Duodenal mucosa (tissue), 2 donors: ENCODE results near the gene CMTM5.

Source experiments
- H3K27ac ChIP-seq: one replicate; pipeline ENCODE4 v1.7.0; 2013; ENCODE audit warnings: low read depth, low read length
- H3K27me3 ChIP-seq, 2 donors: one replicate each; pipeline ENCODE4 v1.7.0; 2013; ENCODE audit warnings: low read length in 2 of 2, control low read depth in 1 of 2; ENCODE audit not compliant: insufficient read depth in 2 of 2, control insufficient read depth in 1 of 2
- H3K36me3 ChIP-seq, 2 donors: one replicate each; pipeline ENCODE4 v1.7.0; 2013; ENCODE audit warnings: low read length in 2 of 2, control low read depth in 1 of 2; ENCODE audit not compliant: insufficient read depth in 2 of 2, control insufficient read depth in 1 of 2
- H3K4me1 ChIP-seq, 2 donors: one replicate each; pipeline ENCODE4 v1.7.0; 2013; ENCODE audit warnings: low read length in 2 of 2, control low read depth in 1 of 2; ENCODE audit not compliant: insufficient read depth in 2 of 2, control insufficient read depth in 1 of 2
- H3K4me3 ChIP-seq, 2 donors: one replicate each; pipeline ENCODE4 v1.7.0; 2013; ENCODE audit warnings: low read length in 2 of 2, low read depth in 1 of 2
- H3K9ac ChIP-seq, 2 donors: one replicate each; pipeline ENCODE4 v1.7.0; 2013; ENCODE audit warnings: low read length in 2 of 2, low read depth in 1 of 2
- H3K9me3 ChIP-seq, 2 donors: one replicate each; pipeline ENCODE4 v1.7.0; 2013; ENCODE audit warnings: low read length in 2 of 2, control low read depth in 1 of 2; ENCODE audit not compliant: control insufficient read depth in 1 of 2

The CMTM5 gene

GRCh38 chr14:23404331-23404900, 27.6 kb downstream of the CMTM5 start:
- no peak overlapping the region for H3K27ac ChIP-seq
- H3K4me3 ChIP-seq: no peak overlapping the region
- peaks cover 0 to 8% of the 10 kb centered on the region in 2 donors for H3K27me3 ChIP-seq
- no peaks in the 10 kb centered on the region for H3K9me3 ChIP-seq
- no peaks in the 10 kb centered on the region for H3K36me3 ChIP-seq
- no peaks in the 10 kb centered on the region for H3K4me1 ChIP-seq
- no peak overlapping the region for H3K9ac ChIP-seq

GRCh38 chr14:23405096-23405495, 28.2 kb downstream of the CMTM5 start:
- H3K4me1 ChIP-seq: no peaks in the 10 kb centered on the region
- H3K9me3 ChIP-seq: no peaks in the 10 kb centered on the region
- H3K4me3 ChIP-seq: no peak overlapping the region
- peaks cover 0 to 8% of the 10 kb centered on the region in 2 donors for H3K27me3 ChIP-seq
- H3K27ac ChIP-seq: no peak overlapping the region
- H3K9ac ChIP-seq: no peak overlapping the region
- no peaks in the 10 kb centered on the region for H3K36me3 ChIP-seq

- H3K4me1 ChIP-seq: no peaks in the 10 kb centered on the region
- H3K27me3 ChIP-seq: peaks cover 0 to 8% of the 10 kb centered on the region in 2 donors
- no peak overlapping the region for H3K4me3 ChIP-seq
- no peaks in the 10 kb centered on the region for H3K36me3 ChIP-seq
- H3K9me3 ChIP-seq: no peaks in the 10 kb centered on the region
- no peak overlapping the region for H3K9ac ChIP-seq
- no peak overlapping the region for H3K27ac ChIP-seq
These were observed 28.7 kb downstream of the CMTM5 start for GRCh38 chr14:23405516-23406025.

GRCh38 chr14:23406244-23406643, 29.4 kb downstream of the CMTM5 start:
- Histone ChIP-seq H3K4me3 (no peak overlapping the region), H3K9me3 (no peaks in the 10 kb centered on the region), H3K36me3 (no peaks in the 10 kb centered on the region), H3K27me3 (peaks cover 0 to 8% of the 10 kb centered on the region in 2 donors), H3K27ac (no peak overlapping the region), H3K4me1 (no peaks in the 10 kb centered on the region), H3K9ac (no peak overlapping the region)

- Histone ChIP-seq H3K4me3 (no peak overlapping the region), H3K27ac (no peak overlapping the region), H3K9ac (no peak overlapping the region), H3K9me3 (no peaks in the 10 kb centered on the region), H3K4me1 (peaks cover 0 to under 1% of the 10 kb centered on the region in 2 donors), H3K36me3 (no peaks in the 10 kb centered on the region), H3K27me3 (peaks cover 0 to 12% of the 10 kb centered on the region in 2 donors)
These were observed 30.0 kb downstream of the CMTM5 start for GRCh38 chr14:23406725-23407355.

GRCh38 chr14:23407516-23408306, 30.9 kb downstream of the CMTM5 start, which contains the start of gene MYH6:
Gene MYH6 (minus strand): TSS chr14:23408273. CDS start chr14:23407223, 1,050 bp downstream.
- Histone ChIP-seq H3K4me3 (no peak within 1 kb of the TSS), H3K27me3 (peaks cover 0 to 13% of the 10 kb centered on the region in 2 donors), H3K27ac (no peak within 1 kb of the TSS), H3K4me1 (peaks cover 0 to 9% of the 10 kb centered on the region in 2 donors), H3K9ac (no peak within 1 kb of the TSS), H3K9me3 (no peaks in the 10 kb centered on the region), H3K36me3 (no peaks in the 10 kb centered on the region)

- H3K9me3 ChIP-seq: no peaks in the 10 kb centered on the region
- H3K4me1 ChIP-seq: peaks cover 0 to 10% of the 10 kb centered on the region in 2 donors
- no peak overlapping the region for H3K4me3 ChIP-seq
- H3K27ac ChIP-seq: no peak overlapping the region
- no peak overlapping the region for H3K9ac ChIP-seq
- H3K36me3 ChIP-seq: no peaks in the 10 kb centered on the region
- peaks cover 0 to 7% of the 10 kb centered on the region in 2 donors for H3K27me3 ChIP-seq
These were observed 31.4 kb downstream of the CMTM5 start for GRCh38 chr14:23408307-23408630.

GRCh38 chr14:23409475-23409874, 32.6 kb downstream of the CMTM5 start:
- H3K9me3 ChIP-seq: no peaks in the 10 kb centered on the region
- peaks cover 0 to 10% of the 10 kb centered on the region in 2 donors for H3K4me1 ChIP-seq
- H3K27ac ChIP-seq: no peak overlapping the region
- H3K4me3 ChIP-seq: no peak overlapping the region
- H3K36me3 ChIP-seq: no peaks in the 10 kb centered on the region
- no peak overlapping the region for H3K9ac ChIP-seq
- H3K27me3 ChIP-seq: peaks cover 0 to 5% of the 10 kb centered on the region in 2 donors

- H3K36me3 ChIP-seq: no peaks in the 10 kb centered on the region
- no peaks in the 10 kb centered on the region for H3K9me3 ChIP-seq
- H3K4me1 ChIP-seq: peaks cover 0 to 10% of the 10 kb centered on the region in 2 donors
- no peak overlapping the region for H3K9ac ChIP-seq
- H3K4me3 ChIP-seq: no peak overlapping the region
- H3K27me3 ChIP-seq: peaks cover 0 to 5% of the 10 kb centered on the region in 2 donors
- no peak overlapping the region for H3K27ac ChIP-seq
These were observed 33.3 kb downstream of the CMTM5 start for GRCh38 chr14:23409966-23410635.
